AG09319 (cell line): ENCODE results near the gene AHSG.

Experiments used
- DNase-seq: peaks from one replicate; pipeline ENCODE4 v3.0.0-alpha.2; 2010; ENCODE audit warnings: low read depth; ENCODE audit errors: extremely low read depth
- CTCF ChIP-seq: IDR thresholded peaks from 2 replicates; pipeline ENCODE4 v1.5.1; 2011; ENCODE audit warnings: low read depth, mild to moderate bottlenecking, inconsistent platforms, low read length, moderate library complexity

The AHSG gene

GRCh38 chr3:186613637-186614265 is 891 bp downstream of the AHSG start:
- TF ChIP-seq CTCF, result no peak
- DNase-seq, result no peak

GRCh38 chr3:186614266-186614596 is 1.4 kb downstream of the AHSG start:
- no peak for DNase-seq
- no peak for TF ChIP-seq CTCF

- peak; percentile 100 for TF ChIP-seq CTCF
- DNase-seq, result peak; percentile 29
Observed at GRCh38 chr3:186614597-186615483, 2.0 kb downstream of the AHSG start.

GRCh38 chr3:186616299-186616617 is 3.4 kb downstream of the AHSG start:
- TF ChIP-seq CTCF, result no peak
- no peak for DNase-seq

GRCh38 chr3:186617036-186617946 is 4.4 kb downstream of the AHSG start:
- peak; percentile 96 for TF ChIP-seq CTCF

GRCh38 chr3:186618318-186618938 is 5.6 kb downstream of the AHSG start:
- DNase-seq, result no peak
- TF ChIP-seq CTCF, result no peak

More at GRCh38 chr3:186617036-186617946, 4.4 kb downstream of the AHSG start:
- peak; percentile 96 for DNase-seq
